CD4-positive, alpha-beta T cell treated with Interleukin-10 for 1 hour (primary cell): ENCODE data around the gene PPY.
"Not testable (repeated sequence)": the region's sequence is repeated elsewhere in the genome, so short reads cannot be mapped to it uniquely, and the experiment has no call there.

ENCODE experiments used
- DNase-seq: peaks from one replicate; pipeline ENCODE4 v3.0.0-alpha.2; 2020

The PPY gene

DNA sequence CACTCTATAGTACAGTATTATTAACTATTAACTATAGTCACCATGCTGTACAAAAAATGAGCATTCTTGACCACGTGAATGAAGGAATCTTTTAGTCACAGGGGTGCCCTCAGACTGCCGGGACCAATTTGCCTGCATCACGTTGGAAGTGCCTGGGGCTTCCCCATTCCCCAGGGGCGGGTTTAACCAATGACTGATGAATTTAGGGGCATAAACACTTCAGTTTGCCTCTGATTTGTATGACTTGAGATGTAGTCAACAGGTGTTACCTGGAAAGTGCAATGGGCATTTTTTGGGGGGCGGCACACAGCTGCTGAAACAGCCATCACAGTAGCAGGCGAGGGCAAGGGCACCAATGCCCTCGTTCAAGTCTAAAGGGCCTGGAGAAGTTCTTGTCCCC is 20.2 kb upstream of the PPY start:
- no peak for DNase-seq

DNA sequence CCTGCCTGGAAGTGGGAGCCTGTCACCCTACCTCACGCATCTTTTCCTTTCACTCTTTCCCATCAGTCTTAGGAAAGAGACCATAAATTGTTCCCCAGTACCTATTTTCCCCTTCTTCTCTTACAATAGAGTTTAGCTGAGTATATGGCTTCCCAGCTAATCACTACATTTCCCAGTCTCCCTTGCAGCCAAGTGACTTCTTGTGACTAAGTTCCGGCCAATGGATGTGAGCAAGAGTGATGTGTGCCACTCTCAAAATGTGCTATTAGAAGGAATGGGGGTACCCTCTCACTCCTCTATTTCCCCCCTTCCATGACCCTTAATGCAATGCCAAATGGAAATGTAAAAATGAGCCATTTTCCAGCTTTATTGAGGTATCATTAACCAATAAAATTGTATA is 19.7 kb upstream of the PPY start:
- DNase-seq: no peak

DNA sequence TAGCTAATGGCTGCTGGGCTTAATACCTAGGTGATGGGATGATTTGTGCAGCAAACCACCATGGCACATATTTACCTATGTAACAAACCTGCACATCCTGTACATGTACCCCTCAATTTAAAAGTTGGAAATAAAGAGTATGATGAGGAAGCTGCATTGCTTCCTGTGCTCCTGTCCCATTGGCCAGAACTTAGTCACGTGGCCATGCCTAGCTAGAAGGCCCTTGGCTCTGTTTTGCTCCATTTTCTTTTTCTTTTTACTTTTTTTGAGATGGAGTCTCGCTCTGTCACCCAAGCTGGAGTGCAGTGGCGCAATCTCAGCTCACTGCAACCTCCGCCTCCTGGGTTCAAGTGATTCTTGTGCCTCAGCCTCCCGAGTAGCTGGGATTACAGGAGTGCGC is 19.0 kb upstream of the PPY start:
- DNase-seq: not testable (repeated sequence)

DNA sequence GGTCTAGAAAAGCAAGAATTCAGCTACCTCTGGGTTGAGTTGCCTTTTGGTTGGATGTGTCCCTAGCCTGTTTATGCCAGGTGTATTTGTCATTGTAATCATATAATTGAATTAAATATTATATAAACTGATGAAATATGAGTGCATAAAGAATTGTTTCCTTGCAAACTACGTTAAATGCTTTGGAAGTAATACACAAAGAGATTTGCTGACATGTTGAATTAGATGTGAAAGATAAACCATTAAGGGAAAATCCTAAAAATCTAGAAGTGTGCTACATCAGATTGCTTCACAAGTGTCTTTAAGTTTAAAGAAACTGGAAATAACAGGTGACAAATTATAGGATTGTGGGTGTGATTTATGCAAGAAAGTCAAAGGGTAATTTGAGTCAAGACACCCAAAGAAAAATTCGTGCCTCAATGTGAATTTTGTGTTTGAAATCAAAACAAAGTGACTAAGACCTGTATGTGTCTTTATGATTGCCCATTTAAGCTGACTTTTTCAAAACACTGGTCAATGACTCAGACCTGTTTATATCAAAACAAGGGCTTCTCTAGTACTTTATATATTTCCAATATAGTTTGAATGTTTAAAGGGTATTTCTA is 16.6 kb upstream of the PPY start:
- no peak for DNase-seq

DNA sequence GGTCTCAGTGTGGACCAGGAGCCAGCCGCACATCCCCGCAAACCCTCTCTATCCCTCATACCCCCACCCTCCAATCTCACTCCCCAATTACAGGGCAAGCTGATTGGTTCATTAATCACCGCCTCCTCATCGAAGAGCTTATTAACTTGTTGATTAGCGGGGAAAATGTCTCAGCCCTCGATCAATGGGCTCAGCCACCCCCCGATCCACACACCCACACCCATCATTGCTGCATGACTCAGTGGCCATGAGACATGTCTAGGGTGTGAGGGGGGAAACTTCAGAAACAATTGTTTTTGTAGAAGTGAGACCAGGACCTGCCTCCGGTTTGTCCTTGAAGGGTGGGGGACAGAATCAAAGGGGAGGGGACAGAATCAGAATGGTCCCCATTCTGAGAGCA is 13.9 kb upstream of the PPY start:
- no peak for DNase-seq

DNA sequence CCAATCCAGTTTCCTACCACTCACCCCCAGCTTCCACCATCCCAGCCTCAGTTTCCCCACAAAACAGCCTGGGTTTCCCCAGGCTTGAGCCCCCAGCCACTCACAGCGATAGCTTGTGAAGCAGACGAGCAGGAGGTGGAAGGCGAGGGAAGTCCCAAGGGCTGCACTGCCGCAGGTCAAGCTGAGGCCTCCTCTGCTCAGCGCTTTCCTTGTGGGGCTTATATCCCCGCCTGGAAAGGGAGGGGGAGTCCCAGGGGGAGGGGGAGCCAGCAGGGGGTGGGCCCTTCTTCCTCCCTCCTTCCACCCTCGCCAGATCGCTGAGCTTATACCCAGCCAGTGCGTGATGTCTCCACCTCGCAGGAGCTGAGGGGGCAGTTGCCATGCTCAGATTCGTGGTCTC is 11.5 kb upstream of the PPY start, which contains the start of gene PYY:
TSS of gene PYY (minus strand) at position 195 of the 400 bp plus-strand sequence. CDS start 457 bp downstream, outside the sequence.
- DNase-seq: no peak

DNA sequence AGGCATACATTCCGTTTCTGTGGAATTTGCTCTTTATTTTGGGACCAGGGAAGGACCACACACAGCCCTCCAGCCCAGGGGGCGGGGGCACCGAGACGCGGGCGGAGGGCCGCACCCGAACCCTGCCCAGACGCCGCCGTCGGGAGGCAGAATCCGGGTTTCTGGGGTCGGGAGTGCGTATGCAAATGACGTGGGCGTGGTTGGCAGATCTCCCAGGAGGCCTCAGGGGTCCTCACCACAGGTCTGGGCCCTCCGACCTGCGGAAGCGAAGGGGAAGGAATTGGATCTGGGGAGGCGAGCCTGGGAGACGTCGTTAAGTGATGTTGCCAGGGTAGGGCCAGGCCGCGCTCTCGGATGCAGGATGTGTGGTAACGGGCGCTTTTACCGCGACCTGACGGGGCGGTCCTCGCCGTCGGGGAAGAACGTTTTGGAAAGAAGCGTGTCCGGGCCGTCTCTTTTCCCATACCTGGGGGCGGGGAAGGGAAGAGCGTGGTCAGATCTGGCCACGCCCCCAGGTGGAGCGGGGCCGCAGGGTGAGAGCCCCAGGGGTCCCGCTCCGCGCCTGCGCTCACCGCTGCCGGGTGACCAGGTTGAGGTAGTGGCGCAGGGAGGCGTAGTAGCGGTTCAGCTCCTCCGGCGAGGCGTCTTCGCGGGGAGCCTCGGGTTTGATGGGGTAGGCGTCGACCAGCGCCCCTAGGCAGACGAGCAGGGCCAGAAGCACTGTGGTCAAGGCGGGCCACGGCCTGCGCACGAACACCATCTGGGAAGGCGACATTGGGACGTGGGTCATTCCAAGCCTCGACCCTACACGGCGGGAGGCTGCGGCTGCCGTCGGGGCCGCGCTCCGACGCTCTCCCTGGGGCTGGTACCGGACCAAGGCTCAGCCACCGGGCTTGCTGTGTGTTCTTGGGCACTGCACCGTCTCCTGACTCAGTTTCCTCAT is 10.7 kb upstream of the PPY start:
- DNase-seq: no peak

DNA sequence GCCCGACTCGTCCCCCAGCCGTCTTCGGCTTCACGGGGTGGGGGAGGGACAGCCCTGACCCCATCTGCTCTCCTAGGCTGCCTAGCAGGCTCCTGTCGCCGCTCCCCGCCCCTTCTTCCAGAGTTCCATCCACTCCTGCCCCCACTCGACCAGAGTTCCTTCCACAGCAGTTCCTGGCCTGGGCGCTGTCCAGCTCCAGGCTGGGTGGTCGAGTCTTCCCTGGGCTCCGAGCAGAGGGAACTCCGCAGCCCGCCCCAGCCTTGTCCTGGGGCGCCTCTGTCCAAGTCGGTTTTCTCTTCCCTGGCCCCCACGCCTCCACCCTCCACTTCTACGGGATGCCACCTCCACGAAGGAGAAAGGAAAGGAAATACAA is 10.1 kb upstream of the PPY start:
- no peak for DNase-seq

DNA sequence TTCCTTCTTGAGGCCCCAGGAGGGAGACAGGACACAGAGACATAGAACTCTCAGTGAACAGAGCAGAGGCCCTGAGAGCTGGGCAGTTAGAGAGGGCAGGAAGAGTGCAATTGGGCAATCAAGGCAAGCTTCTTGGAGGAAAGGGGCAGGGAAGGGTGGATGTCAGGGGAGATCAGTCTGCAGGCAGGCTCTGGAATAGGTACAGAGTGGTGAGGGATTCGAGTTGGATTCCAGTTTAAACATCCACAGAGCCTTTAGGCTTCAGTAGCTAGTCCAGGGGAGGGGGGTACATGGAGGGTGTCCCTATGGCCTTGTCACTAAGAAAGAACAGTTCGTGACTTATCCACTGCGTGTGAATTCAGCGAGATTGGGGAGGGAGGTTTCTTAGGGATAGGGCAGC is 9.5 kb upstream of the PPY start:
- no peak for DNase-seq

DNA sequence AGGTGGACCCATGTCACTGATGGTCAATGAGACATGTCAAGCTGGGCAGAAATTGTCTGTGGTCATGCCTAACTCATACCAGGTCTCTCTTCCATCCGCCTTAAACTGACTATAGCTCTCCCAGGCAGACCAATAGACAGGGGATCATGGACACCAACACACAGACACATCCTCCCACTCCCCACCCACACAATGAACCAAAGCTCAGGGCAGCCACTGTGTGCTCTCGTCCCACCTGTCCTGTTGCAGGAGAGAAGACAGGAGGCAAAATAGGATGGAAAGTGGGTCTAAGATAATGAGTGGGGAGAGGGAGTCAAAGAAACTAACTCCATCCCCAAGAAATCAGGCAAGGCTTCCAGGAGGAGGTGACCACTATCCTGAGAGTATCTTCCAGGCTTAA is 8.3 kb upstream of the PPY start:
- no peak for DNase-seq

DNA sequence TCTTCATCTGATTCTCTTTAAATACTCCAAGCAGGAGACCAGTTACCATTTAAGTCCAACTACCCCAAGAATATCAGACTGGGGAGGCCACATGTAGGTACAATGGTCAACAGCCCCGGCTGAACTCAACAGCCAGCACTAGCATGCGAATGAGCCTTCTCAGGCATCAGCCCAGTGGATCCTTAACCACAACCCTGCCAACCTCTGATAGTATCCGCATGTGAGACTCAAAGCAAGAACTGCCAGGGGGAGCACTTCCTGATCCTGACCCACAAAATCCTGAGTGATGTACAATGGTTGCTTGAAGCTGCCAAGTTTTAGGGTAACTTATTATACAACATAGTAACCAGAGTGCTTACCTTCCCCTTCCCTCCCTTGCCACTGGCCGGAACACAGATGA is 7.5 kb upstream of the PPY start:
- DNase-seq: no peak

DNA sequence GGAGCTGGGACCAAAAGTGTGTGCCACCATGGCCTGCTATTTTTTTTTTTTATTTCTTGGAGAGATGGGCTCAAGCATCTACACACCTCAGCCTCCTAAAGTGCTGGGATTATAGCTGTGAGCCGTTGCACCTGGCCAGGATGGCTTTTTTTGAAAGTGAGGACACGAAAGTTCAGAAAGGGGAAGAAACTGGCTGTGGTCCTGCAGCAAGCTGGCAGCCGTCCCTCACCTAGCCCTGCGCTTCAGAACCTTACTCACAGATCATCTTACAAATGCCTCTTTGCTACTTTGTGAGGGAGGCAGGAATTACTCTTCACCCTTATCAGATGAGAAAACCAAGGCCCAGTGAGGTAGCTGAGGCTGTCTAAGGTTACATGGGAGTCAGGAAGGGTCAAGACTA is 4.5 kb upstream of the PPY start:
- no peak for DNase-seq

DNA sequence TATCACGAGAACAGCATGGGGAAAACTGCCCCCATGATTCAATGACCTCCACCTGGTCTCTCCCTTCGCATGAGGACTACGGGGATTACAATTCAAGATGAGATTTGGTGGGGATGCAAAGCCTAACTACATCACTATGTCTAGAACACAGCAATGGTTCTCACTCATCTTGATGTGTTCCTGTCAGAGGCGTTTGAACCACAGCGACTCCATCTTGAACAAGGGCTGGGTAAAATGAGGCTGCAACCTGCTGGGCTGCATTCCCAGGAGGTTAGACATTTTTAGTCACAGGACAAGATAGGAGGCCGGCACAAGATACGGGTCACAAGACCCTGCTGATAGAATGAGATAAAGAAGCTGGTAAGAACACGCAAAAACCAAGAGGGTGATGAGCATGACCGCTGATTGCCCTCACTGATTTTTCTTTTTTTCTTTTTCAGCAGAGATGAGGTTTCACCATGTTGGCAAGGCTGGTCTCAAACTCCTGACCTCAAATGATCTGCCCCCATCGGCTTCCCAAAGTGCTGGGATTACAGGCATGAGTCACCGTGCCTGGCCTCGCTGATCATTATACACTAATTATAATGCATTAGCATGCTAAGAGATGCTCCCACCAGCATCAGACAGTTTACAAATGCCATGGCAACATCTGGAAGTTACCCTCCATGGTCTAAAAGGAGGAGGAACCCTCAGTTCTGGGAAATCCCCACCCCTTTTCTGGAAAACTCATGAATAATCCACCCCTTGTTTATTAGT is 3.0 kb upstream of the PPY start:
- no peak for DNase-seq

DNA sequence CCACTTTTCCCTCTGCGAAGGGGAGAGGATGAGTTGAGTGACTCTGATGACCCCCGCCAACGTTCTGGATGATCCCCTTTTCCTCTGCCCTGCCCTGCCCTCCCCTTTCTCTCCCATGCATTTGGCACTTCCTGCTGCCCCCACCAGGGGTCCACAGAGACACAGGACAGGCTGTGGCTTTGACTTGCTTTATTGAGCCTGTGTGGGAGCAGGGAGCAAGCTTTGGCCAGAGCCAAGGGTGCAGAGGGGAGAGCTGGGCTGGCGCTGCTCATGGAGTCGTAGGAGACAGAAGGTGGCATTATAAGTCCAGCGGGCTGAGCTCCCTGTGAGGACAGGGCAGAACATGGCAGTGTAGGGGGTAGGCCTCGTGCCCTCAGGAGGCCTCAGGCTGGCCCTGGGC is 1.6 kb downstream of the PPY start:
- DNase-seq: no peak

DNA sequence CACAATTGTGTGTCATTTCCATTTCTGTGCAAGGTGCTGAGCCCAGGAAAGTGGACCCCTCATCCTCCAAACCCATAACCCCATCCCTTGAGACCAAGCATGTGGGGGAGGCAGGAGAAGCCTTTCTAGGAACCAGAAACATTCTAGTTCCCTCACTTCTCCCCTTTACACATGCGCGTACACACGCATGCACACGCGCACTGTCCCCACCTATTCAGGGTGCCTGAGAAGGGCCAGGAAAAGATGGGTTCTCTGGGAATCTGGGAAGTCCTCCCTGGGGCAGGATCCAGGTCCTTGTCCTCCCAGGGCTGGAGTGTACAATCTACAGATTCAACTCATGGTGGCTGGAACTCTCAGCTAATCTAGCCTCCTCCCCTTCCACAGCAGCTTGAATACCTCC is 2.4 kb downstream of the PPY start:
- DNase-seq: no peak

DNA sequence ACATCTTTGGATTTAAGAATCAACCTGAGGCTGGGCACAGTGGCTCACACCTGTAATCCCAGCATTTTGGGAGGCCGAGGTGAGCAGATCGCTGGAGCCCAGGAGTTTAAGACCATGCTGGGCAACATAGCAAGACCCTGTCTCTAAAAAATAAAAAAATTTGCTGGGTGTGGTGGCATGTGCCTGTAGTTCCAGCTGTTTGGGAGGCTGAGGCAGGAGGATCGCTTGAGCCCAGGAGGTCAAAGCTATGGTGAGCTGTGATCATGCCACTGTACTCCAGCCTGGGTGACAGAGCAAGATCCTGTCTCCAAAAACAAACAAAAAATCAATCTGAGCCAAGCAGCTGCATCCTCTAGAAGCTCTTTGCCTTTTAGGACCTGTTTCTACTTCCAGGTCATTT is 2.8 kb downstream of the PPY start:
- DNase-seq: not testable (repeated sequence)

DNA sequence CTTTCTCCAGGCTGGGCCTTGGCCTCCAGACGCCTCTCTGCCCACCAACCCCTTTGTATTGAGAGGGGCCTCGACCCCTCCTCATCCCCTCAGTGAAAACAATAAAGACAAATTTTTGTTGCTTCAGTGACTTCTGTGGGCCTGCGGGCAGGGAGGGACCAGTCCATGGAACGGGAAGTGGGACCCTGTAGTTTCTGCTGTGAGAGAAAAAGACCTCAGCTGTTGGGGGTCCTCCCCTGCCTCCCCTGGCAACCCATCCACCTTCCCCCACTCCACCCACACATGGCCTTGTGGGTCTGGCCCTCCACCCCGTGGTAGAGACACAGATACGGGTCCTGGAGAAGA is 3.5 kb downstream of the PPY start:
- no peak for DNase-seq

DNA sequence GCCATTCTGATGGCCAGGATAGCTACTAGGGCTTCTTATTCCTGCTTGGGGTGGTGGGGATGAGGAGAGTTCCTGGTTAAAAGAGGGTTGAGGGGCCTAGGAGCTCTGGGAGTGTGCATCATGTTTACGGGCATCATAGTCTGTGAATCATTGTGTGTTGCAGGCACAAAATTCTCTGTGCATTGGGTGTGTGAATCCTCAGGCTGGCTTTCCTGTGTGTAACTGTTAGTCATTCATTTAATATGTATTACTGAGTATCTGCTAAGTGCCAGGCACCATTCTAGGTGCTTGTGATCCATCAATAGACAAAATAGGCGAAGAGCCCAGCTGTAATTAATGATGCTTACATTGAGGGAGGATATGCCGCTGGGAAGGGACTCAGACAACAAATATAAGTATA is 5.8 kb downstream of the PPY start:
- no peak for DNase-seq

DNA sequence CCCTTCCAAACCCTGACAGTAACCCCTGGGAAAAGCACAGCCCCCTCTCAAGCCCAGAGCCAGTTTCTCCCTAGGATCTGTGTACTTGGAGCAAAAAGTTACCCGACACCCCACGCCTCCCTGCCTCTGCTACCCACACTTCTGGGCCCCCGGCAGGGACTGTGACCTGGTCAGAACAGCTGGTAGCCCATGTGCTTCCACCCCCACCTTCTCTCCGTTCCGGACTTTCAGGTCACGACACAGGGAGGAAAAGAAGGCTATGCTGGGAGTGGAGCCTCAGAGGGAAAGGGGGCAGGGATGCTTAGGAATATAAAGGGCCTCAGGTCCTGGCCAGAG is 6.4 kb downstream of the PPY start:
- no peak for DNase-seq

DNA sequence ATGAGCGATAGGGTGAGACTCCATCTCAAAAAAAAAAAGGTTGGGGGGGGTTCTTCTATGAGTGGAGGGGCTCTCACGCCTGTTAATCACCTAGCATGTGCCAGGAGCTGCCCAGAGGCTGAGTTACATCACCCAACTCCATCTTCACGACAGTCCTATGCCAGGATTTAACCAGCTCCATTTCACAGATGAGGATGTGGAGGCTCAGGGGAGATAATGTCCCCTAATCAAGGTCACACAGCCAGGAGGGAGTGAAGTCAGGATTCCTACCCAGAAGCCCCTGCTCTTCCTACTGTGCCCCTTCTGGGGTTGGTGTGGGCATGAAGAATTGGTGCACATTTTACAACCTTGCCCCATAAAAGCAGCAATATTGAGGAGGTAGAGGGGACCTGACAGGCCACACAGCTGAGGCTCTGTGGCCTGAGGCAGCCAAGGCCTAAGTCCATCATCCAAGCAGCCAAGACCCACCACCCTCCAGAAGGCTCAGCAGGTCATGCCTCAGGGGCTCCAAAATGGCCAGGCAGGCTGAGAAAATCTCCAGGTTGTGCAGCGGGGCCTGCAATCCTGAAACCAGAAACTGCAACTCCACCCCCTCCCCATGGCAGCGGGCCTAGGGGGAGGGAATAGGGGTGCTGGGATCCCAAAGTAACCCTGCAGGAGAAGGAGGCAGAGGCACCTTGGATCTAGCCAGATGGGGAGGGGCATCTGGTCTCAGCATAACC is 6.9 kb downstream of the PPY start:
- no peak for DNase-seq

DNA sequence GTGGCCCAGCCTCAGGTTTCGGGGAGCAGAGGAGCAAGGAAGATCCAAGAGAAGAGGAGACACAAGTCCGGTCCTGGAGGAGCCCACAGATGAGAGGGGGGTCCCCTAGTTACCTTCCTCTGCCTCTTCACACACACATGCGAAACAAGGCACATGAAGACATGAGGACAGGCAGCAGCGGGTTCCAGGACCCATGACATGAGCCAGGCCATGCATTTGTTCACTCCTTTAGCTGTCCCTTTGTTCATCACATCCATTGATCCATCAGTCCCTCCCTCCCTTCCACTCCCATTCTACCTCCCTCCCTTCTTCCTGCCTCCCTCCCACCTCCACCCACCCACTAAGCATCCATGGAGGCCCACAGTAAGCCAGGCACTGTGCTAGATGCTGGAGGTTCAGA is 9.4 kb downstream of the PPY start:
- DNase-seq: no peak

DNA sequence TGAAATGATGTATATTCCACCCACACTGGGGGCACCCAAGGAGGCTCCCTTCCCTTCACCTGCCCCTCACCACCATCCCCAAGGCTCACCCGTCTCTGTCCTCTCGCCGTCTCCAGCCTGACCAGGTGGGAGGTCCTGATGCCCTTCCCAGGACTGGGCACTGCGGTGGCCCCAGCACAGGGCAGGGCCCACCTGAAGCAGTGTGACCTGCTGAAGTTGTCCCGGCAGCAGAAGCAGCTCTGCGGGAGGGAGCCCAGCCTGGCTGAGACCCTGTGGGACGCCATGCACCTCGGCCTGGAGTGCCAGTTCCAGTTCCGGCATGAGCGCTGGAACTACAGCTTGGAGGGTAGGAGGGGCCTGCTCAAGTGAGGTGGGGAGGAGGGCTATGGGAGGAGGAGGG is 9.9 kb downstream of the PPY start:
- DNase-seq: no peak

DNA sequence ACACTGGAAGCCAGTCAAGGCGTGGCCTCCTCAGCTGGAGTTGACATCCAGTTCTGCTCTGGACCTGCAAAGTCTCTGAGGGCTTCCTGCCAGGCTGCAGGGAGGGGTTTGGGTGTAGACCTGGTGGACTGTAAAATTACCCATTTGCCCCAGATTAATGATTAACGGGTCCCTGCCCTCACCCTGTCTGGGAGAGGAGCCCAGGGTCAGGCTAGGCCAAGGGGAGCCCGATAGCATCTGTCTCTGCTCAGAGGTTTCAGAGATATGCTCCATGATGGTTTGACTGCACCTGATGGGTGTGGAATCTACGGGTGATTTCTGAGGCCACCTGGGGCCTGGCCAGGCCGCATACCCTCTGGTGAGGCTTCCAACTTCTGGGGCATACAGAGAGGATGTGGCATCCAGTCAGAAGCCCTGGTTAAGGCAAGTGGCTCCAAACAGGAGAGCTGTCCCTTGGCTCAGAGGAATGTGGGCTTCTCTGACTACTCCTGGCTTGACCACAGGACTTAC is 11.2 kb downstream of the PPY start:
- no peak for DNase-seq
